Measurements from ENCODE around the gene LIPJ. TPM values are rescaled to one million over a fixed set of nuclear protein-coding genes. Genes with fewer than 3 reads are reported as not detected.

Gene LIPJ
- total RNA-seq, 2 experiments from 2014 or later, result 0.06 TPM; not detected in 1

DNA sequence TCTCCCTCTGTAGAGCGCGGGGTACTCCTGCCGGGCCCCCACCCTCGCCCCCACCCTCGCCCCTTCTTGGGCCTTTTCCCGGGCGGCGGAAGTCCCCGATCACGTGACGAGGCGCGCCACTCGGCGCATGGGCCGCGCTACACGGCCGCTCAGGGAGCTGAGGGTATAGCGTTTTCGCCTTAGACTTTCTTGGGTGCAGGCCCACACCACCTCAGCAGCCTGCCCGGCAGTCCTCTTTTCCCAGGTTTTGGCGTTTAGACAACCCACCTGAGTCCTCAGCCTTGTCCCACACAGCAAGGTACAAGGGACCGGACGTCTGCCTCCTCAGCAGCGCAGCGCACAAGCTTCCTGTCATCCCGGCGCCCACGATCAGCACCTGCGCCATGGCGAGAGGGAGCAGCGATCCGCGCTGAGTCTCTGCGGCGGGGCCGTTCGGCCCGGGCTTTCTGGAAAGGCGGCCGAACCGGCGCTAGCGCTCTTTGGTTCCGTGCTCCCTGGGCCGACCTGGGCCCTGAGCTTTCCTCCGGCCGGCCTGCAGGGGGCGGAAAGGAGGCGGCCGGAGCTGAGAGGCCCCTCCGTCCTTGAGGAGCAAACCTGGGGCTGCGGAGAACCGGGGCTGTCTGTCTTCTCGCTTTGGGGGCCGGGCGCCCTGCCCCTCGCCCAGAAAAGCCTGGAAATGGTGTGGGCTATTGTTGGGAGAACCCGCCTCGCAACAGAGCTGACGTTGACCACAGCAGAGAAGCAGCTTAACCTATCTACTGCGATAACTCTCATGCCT lies 3.6 kb upstream of the LIPJ start, which contains the start of gene RNLS:
Gene RNLS (minus strand): TSS at position 513 of the 778 bp plus-strand sequence.
- Histone ChIP-seq H3K9me3 (ENCODE audit: low read length) (no peaks in the 10 kb centered on the region), H2AFZ (ENCODE audit: low read length) (no peak within 1 kb of the TSS), H3K79me2 (ENCODE audit: insufficient read depth, low read depth, low read length) (no peaks in the 10 kb centered on the region), H3K9me2 (ENCODE audit: insufficient read depth, low read length) (no peaks in the 10 kb centered on the region), H3K4me1 (ENCODE audit: insufficient read depth, low read length, poor library complexity, severe bottlenecking) (no peaks in the 10 kb centered on the region), H3K27ac (ENCODE audit: low read depth, low read length, poor library complexity, severe bottlenecking) (no peak within 1 kb of the TSS), H3K4me2 (ENCODE audit: low read length) (peak within 1 kb of the TSS; percentile 20; the same call in 1 of the 2 replicates), H3K4me3 (ENCODE audit: low read depth, low read length, poor library complexity, severe bottlenecking) (no peak within 1 kb of the TSS), H4K20me1 (ENCODE audit: insufficient read depth, low read length) (no peaks in the 10 kb centered on the region), H3K36me3 (ENCODE audit: insufficient read depth, low read length) (no peaks in the 10 kb centered on the region)
- DNase-seq (ENCODE audit: low spot score), result no peak
- CTCF ChIA-PET (ENCODE audit: unreplicated experiment), result no interaction called here
- TF ChIP-seq EZH2phosphoT487 (IDR thresholded peaks at IDR 0.05; ENCODE audit: borderline replicate concordance, low read depth, low read length), result no peak
- TF ChIP-seq, protein P1, sequence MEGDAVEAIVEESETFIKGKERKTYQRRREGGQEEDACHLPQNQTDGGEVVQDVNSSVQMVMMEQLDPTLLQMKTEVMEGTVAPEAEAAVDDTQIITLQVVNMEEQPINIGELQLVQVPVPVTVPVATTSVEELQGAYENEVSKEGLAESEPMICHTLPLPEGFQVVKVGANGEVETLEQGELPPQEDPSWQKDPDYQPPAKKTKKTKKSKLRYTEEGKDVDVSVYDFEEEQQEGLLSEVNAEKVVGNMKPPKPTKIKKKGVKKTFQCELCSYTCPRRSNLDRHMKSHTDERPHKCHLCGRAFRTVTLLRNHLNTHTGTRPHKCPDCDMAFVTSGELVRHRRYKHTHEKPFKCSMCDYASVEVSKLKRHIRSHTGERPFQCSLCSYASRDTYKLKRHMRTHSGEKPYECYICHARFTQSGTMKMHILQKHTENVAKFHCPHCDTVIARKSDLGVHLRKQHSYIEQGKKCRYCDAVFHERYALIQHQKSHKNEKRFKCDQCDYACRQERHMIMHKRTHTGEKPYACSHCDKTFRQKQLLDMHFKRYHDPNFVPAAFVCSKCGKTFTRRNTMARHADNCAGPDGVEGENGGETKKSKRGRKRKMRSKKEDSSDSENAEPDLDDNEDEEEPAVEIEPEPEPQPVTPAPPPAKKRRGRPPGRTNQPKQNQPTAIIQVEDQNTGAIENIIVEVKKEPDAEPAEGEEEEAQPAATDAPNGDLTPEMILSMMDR (conservative IDR thresholded peaks at IDR 0.05; ENCODE audit: low read length), result peak; percentile 62
- no TSS peak for BruUV-seq (replicated peaks)
- intact Hi-C loops (cut with micrococcal nuclease; ENCODE audit: unreplicated experiment), result no loop called here
- POLR2A ChIA-PET, result interaction anchor here (0.6 to 1.1 kb wide), 2 partner anchors 10 to 364 kb away, joined by 3 read pairs; no protein-coding TSS in a partner anchor

DNA sequence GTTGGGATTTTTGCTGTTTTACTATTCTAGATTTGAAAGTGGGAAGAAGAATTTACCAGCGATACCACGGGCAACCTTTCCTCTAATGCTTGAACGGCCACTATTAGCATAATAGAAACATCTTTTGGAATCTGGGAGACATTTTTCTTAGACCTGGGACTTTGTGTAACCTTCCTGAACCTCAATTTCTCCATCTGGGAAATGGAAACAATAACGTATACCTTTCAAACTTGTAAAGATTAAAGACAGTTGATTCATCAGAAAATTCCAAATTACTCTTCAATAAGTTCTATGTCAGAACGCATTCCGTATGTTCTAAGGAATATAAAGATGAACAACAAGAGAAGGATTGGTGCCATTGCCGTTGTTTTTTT lies 3.0 kb upstream of the LIPJ start:
- no peaks in the 10 kb centered on the region for H4K20me1 ChIP-seq (ENCODE audit: insufficient read depth, low read length)
- H2AFZ ChIP-seq (ENCODE audit: low read length), result no peak overlapping the region
- intact Hi-C loops (cut with micrococcal nuclease; ENCODE audit: unreplicated experiment), result no loop called here
- TF ChIP-seq, protein P1 (conservative IDR thresholded peaks at IDR 0.05; ENCODE audit: low read length), result no peak
- no peak for TF ChIP-seq EZH2phosphoT487 (IDR thresholded peaks at IDR 0.05; ENCODE audit: borderline replicate concordance, low read depth, low read length)
- BruUV-seq (replicated peaks), result no TSS peak
- POLR2A ChIA-PET, result interaction anchor here (1.1 kb wide), 1 partner anchor 10 kb away, joined by 3 read pairs; no protein-coding TSS in a partner anchor
- no peaks in the 10 kb centered on the region for H3K9me3 ChIP-seq (ENCODE audit: low read length)
- H3K4me1 ChIP-seq (ENCODE audit: insufficient read depth, low read length, poor library complexity, severe bottlenecking), result no peaks in the 10 kb centered on the region
- H3K4me2 ChIP-seq (ENCODE audit: low read length), result peak overlapping the region; percentile 20; the same call in 1 of the 2 replicates
- CTCF ChIA-PET (ENCODE audit: unreplicated experiment), result no interaction called here
- H3K36me3 ChIP-seq (ENCODE audit: insufficient read depth, low read length), result no peaks in the 10 kb centered on the region
- no peaks in the 10 kb centered on the region for H3K79me2 ChIP-seq (ENCODE audit: insufficient read depth, low read depth, low read length)
- no peak overlapping the region for H3K27ac ChIP-seq (ENCODE audit: low read depth, low read length, poor library complexity, severe bottlenecking)
- DNase-seq (ENCODE audit: low spot score), result no peak
- H3K4me3 ChIP-seq (ENCODE audit: low read depth, low read length, poor library complexity, severe bottlenecking), result no peak overlapping the region
- H3K9me2 ChIP-seq (ENCODE audit: insufficient read depth, low read length), result no peaks in the 10 kb centered on the region

DNA sequence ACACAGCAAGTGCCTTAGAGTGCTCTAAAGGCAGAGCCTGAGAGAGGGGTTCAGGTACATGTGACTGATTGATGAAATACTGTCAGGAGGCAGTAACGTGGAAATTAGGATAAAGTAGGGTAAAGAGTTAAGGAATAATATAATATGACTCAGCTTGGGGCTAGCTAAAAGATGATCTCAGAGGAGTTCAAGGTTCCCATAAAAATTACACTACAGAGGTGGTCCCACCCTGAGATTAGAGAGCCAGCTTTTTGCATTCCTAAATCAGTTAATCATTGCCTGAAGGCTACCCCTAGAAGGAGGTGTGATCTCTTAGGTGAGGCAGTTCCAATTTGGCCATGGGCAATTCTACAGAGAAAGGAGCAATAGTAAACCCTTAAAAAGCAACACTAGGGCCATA lies 5.8 kb downstream of the LIPJ start:
- intact Hi-C loops (cut with micrococcal nuclease; ENCODE audit: unreplicated experiment), result no loop called here
- DNase-seq (ENCODE audit: low spot score), result no peak
- Histone ChIP-seq H3K79me2 (ENCODE audit: insufficient read depth, low read depth, low read length) (no peaks in the 10 kb centered on the region), H3K36me3 (ENCODE audit: insufficient read depth, low read length) (no peaks in the 10 kb centered on the region), H3K4me1 (ENCODE audit: insufficient read depth, low read length, poor library complexity, severe bottlenecking) (no peaks in the 10 kb centered on the region), H3K4me3 (ENCODE audit: low read depth, low read length, poor library complexity, severe bottlenecking) (no peak overlapping the region), H2AFZ (ENCODE audit: low read length) (no peak overlapping the region), H3K9me3 (ENCODE audit: low read length) (no peaks in the 10 kb centered on the region), H4K20me1 (ENCODE audit: insufficient read depth, low read length) (no peaks in the 10 kb centered on the region), H3K9me2 (ENCODE audit: insufficient read depth, low read length) (no peaks in the 10 kb centered on the region), H3K4me2 (ENCODE audit: low read length) (no peak overlapping the region), H3K27ac (ENCODE audit: low read depth, low read length, poor library complexity, severe bottlenecking) (no peak overlapping the region)
- ChIA-PET POLR2A (interaction anchor here (1.0 to 1.4 kb wide), 2 partner anchors 11 to 24 kb away, joined by 3 read pairs; no protein-coding TSS in a partner anchor), CTCF (ENCODE audit: unreplicated experiment) (no interaction called here)
- BruUV-seq (replicated peaks), result no TSS peak
- TF ChIP-seq EZH2phosphoT487 (IDR thresholded peaks at IDR 0.05; ENCODE audit: borderline replicate concordance, low read depth, low read length), result no peak
- TF ChIP-seq, protein P1 (conservative IDR thresholded peaks at IDR 0.05; ENCODE audit: low read length), result no peak

Measured in OCI-LY7 (cell line).